Measurements from ENCODE around the gene SHOC2.

SHOC2 gene

GRCh38 chr10:110919349-110919931 lies at the start of gene SHOC2:
SHOC2 (plus strand) TSS chr10:110919604; CDS start chr10:110964359, 44,755 bp downstream.
- no peak for TF ChIP-seq CTCF (IDR thresholded peaks at IDR 0.05; ENCODE audit: insufficient read depth, missing control alignments)
- FAIRE-seq (no peak), DNase-seq (ENCODE audit: insufficient read length, low spot score) (no peak)

GRCh38 chr10:110870823-110871297 lies 48.5 kb upstream of the SHOC2 start:
- DNase-seq (ENCODE audit: insufficient read length, low spot score) (no peak), FAIRE-seq (no peak)
- no peak for TF ChIP-seq CTCF (IDR thresholded peaks at IDR 0.05; ENCODE audit: insufficient read depth, missing control alignments)

- TF ChIP-seq CTCF (IDR thresholded peaks at IDR 0.05; ENCODE audit: insufficient read depth, missing control alignments), result no peak
- DNase-seq (ENCODE audit: insufficient read length, low spot score) (no peak), FAIRE-seq (no peak)
These were observed 47.9 kb upstream of the SHOC2 start, which contains the start of gene PDCD4 for GRCh38 chr10:110871298-110872084. PDCD4 (plus strand) TSS chr10:110871928; CDS start chr10:110876028, 4,100 bp downstream.

GRCh38 chr10:110872145-110872983 lies 47.0 kb upstream of the SHOC2 start:
- FAIRE-seq (no peak), DNase-seq (ENCODE audit: insufficient read length, low spot score) (no peak)
- TF ChIP-seq CTCF (IDR thresholded peaks at IDR 0.05; ENCODE audit: insufficient read depth, missing control alignments), result no peak

- DNase-seq (ENCODE audit: insufficient read length, low spot score), result no peak
- no peak for TF ChIP-seq CTCF (IDR thresholded peaks at IDR 0.05; ENCODE audit: insufficient read depth, missing control alignments)
These were observed 46.1 kb upstream of the SHOC2 start for GRCh38 chr10:110872984-110873923.

GRCh38 chr10:110873951-110874350 lies 45.5 kb upstream of the SHOC2 start:
- FAIRE-seq (no peak), DNase-seq (ENCODE audit: insufficient read length, low spot score) (no peak)
- TF ChIP-seq CTCF (IDR thresholded peaks at IDR 0.05; ENCODE audit: insufficient read depth, missing control alignments), result no peak

More at GRCh38 chr10:110872984-110873923, 46.1 kb upstream of the SHOC2 start:
- FAIRE-seq, result no peak

All from D721Med (cell line).